IMR-90 (cell line): ENCODE results near the gene GPR62. TPM values are rescaled to one million over a fixed set of nuclear protein-coding genes. Genes with fewer than 3 reads are reported as not detected.

ENCODE experiments used
- ATAC-seq: fragments of 200-7000 bp; cut with Tn5 transposase; 2 replicates; pipeline ENCODE4 v1.9.1; 2020; ENCODE audit warnings: low read depth, mild to moderate bottlenecking, moderate library complexity
- BruUV-seq: library from RNA; stranded (reverse); fragments of 400-500 nt; replicated peaks from 2 replicates; lab custom pipeline; 2021; lab: Mats Ljungman, UMichigan
- CTCF ChIA-PET: fragments of 300-600 bp; formaldehyde crosslinking; extraction: SDS; loops from one replicate; lab custom pipeline; 2021; ENCODE audit warnings: antibody characterized with exemption; lab: Yijun Ruan, JAX
- POLR2A ChIA-PET: fragments of 300-600 bp; sonication (Branson Sonifier 250); formaldehyde crosslinking; loops from one replicate; lab custom pipeline; 2022; ENCODE audit warnings: antibody characterized with exemption; ENCODE audit not compliant: unreplicated experiment; lab: Charles Lee
- DNase-seq: peaks from one replicate; pipeline ENCODE4 v3.0.0; 2013
- H2AFZ ChIP-seq: replicated peaks from 2 replicates; pipeline ENCODE3; 2013; ENCODE audit warnings: low read length, mild to moderate bottlenecking; ENCODE audit not compliant: poor library complexity
- H2AK5ac ChIP-seq: 2 replicates; pipeline ENCODE4 v1.6.1; 2013; ENCODE audit warnings: low read depth, low read length, inconsistent platforms
- H2AK9ac ChIP-seq: replicated peaks from 2 replicates; pipeline ENCODE3; 2013; ENCODE audit warnings: mild to moderate bottlenecking, low read depth, low read length, moderate library complexity; ENCODE audit not compliant: poor library complexity
- H2BK120ac ChIP-seq: 2 replicates; pipeline ENCODE4 v1.6.1; 2013; ENCODE audit warnings: low read depth, low read length, inconsistent platforms
- H2BK15ac ChIP-seq: 3 replicates; pipeline ENCODE4 v1.6.1; 2013; ENCODE audit warnings: low read depth, low read length, inconsistent platforms
- H2BK20ac ChIP-seq: 2 replicates; pipeline ENCODE4 v1.6.1; 2013; ENCODE audit warnings: low read depth, mild to moderate bottlenecking, inconsistent platforms, low read length, moderate library complexity
- H2BK5ac ChIP-seq: 2 replicates; pipeline ENCODE4 v1.6.1; 2013; ENCODE audit warnings: mild to moderate bottlenecking, low read depth, low read length, inconsistent platforms; ENCODE audit not compliant: poor library complexity, severe bottlenecking
- H3K14ac ChIP-seq: replicated peaks from 2 replicates; pipeline ENCODE4 v1.6.1; 2013; ENCODE audit warnings: low read depth, low read length, inconsistent platforms
- H3K18ac ChIP-seq: 2 replicates; pipeline ENCODE4 v1.6.1; 2013; ENCODE audit warnings: low read depth, low read length, control low read depth
- H3K23ac ChIP-seq: 2 replicates; pipeline ENCODE4 v1.6.1; 2013; ENCODE audit warnings: low read depth, low read length, inconsistent platforms
- H3K27ac ChIP-seq: 2 replicates; pipeline ENCODE4 v1.5.1; 2013; ENCODE audit warnings: mild to moderate bottlenecking, control low read depth, low read length; ENCODE audit not compliant: insufficient read depth
- H3K27me3 ChIP-seq: 2 replicates; pipeline ENCODE4 v1.6.1; 2013; ENCODE audit warnings: low read length; ENCODE audit not compliant: control insufficient read depth, insufficient read depth
- H3K36me3 ChIP-seq: 2 replicates; pipeline ENCODE4 v1.6.1; 2013; ENCODE audit warnings: low read length, mixed read lengths; ENCODE audit not compliant: control insufficient read depth, insufficient read depth
- H3K4ac ChIP-seq: 2 replicates; pipeline ENCODE4 v1.6.1; 2013; ENCODE audit warnings: low read depth, low read length, inconsistent platforms
- H3K4me1 ChIP-seq: 2 replicates; pipeline ENCODE4 v1.6.1; 2013; ENCODE audit warnings: low read length, mixed read lengths; ENCODE audit not compliant: control insufficient read depth, insufficient read depth
- H3K4me2 ChIP-seq: 2 replicates; pipeline ENCODE4 v1.6.1; 2013; ENCODE audit warnings: low read depth, mild to moderate bottlenecking, control low read depth, low read length, moderate library complexity
- H3K4me3 ChIP-seq: 2 replicates; pipeline ENCODE4 v1.5.1; 2013; ENCODE audit warnings: low read depth, mild to moderate bottlenecking, control low read depth, low read length, moderate library complexity; ENCODE audit not compliant: insufficient read depth
- H3K56ac ChIP-seq: 2 replicates; pipeline ENCODE4 v1.6.1; 2013; ENCODE audit warnings: low read length, inconsistent platforms; ENCODE audit not compliant: insufficient read depth; ENCODE audit errors: extremely low read depth
- H3K79me1 ChIP-seq, 2 experiments: 2 replicates each; pipeline ENCODE4 v1.6.1; 2013; ENCODE audit warnings: low read length in 2 of 2, inconsistent platforms in 1 of 2, low read depth in 1 of 2
- H3K9ac ChIP-seq: 2 replicates; pipeline ENCODE4 v1.6.1; 2013; ENCODE audit warnings: low read depth, low read length, control low read depth
- H3K9me1 ChIP-seq: 2 replicates; pipeline ENCODE4 v1.6.1; 2013; ENCODE audit warnings: low read length, inconsistent platforms; ENCODE audit not compliant: insufficient read depth
- H3K9me3 ChIP-seq: 2 replicates; pipeline ENCODE4 v1.6.1; 2013; ENCODE audit warnings: low read length; ENCODE audit not compliant: control insufficient read depth, insufficient read depth
- H4K20me1 ChIP-seq: 2 replicates; pipeline ENCODE4 v1.6.1; 2013; ENCODE audit warnings: low read length, inconsistent platforms; ENCODE audit not compliant: insufficient read depth
- H4K5ac ChIP-seq: 2 replicates; pipeline ENCODE4 v1.6.1; 2013; ENCODE audit warnings: mild to moderate bottlenecking, low read depth, low read length, control low read depth
- H4K8ac ChIP-seq, 2 experiments: 2 replicates each; pipeline ENCODE4 v1.6.1; 2013; ENCODE audit warnings: low read depth in 2 of 2, low read length in 2 of 2, control low read depth in 1 of 2, inconsistent platforms in 1 of 2
- H4K91ac ChIP-seq: 2 replicates; pipeline ENCODE4 v1.6.1; 2013; ENCODE audit warnings: low read depth, low read length, inconsistent platforms; ENCODE audit not compliant: insufficient read depth
- BHLHE40 ChIP-seq: fragments of 150-350 bp; IDR thresholded peaks from 2 replicates; pipeline ENCODE4 v1.6.1; 2016; ENCODE audit warnings: mild to moderate bottlenecking, low read depth, low read length
- CEBPB ChIP-seq: IDR thresholded peaks from 2 replicates; pipeline ENCODE4 v1.6.1; 2012; ENCODE audit warnings: low read depth, low read length, improper control_type of control experiment
- CHD1 ChIP-seq: IDR thresholded peaks from 2 replicates; pipeline ENCODE4 v1.6.1; 2012; ENCODE audit warnings: low read depth, low read length, improper control_type of control experiment
- MAZ ChIP-seq: IDR thresholded peaks from 2 replicates; pipeline ENCODE4 v1.6.1; 2012; ENCODE audit warnings: low read depth, mild to moderate bottlenecking, low read length, improper control_type of control experiment, moderate library complexity, borderline replicate concordance
- MXI1 ChIP-seq: IDR thresholded peaks from 2 replicates; pipeline ENCODE4 v1.6.1; 2012; ENCODE audit warnings: low read depth, mild to moderate bottlenecking, low read length, moderate library complexity, borderline replicate concordance
- NFE2L2 ChIP-seq: fragments of 150-350 bp; IDR thresholded peaks from 2 replicates; pipeline ENCODE4 v1.6.1; 2016; ENCODE audit warnings: low read depth, mild to moderate bottlenecking, low read length
- RAD21 ChIP-seq: IDR thresholded peaks from 2 replicates; pipeline ENCODE4 v1.6.1; 2012; ENCODE audit warnings: low read length, improper control_type of control experiment
- RFX5 ChIP-seq: IDR thresholded peaks from 2 replicates; pipeline ENCODE4 v1.8.0; 2012; ENCODE audit warnings: low read depth, mild to moderate bottlenecking, low read length, moderate library complexity
- SMC3 ChIP-seq: fragments of 150-350 bp; IDR thresholded peaks from 2 replicates; pipeline ENCODE4 v1.6.1; 2016; ENCODE audit warnings: low read depth, mild to moderate bottlenecking, antibody characterized with exemption, low read length, moderate library complexity
- WGBS, 2 experiments: methylation state at CpG; one replicate each; pipeline versions ENCODE4 v1.1.5 to v1.1.7; 2013; ENCODE audit warnings: missing lambda C conversion rate in 2 of 2; ENCODE audit not compliant: insufficient read length in 1 of 2; ENCODE audit errors: extremely low coverage in 2 of 2; 5-methylcytosine and 5-hydroxymethylcytosine counted together
- dilution Hi-C: fragments of 300-500 bp; cut with HindIII; formaldehyde crosslinking; loops from one replicate; pipeline ENCODE4 v1.14.3; 2018; ENCODE audit warnings: low sequenced_read_pairs; ENCODE audit not compliant: unreplicated experiment
- in situ Hi-C: fragments of 300-500 bp; cut with MboI; formaldehyde crosslinking; loops from 3 replicates; pipeline ENCODE4 v1.14.3; 2019; ENCODE audit warnings: low sequenced_read_pairs, inconsistent platforms, mixed read lengths
- intact Hi-C: fragments of 100-400 bp; cut with micrococcal nuclease; formaldehyde crosslinking; loops from 2 replicates; pipeline ENCODE4 v1.10.0; 2022
- polyA plus RNA-seq, 3 experiments: library from polyadenylated mRNA; depleted of rRNA; stranded (reverse); fragments of >200 nt; gene quantifications; 2 replicates each; pipeline ENCODE4 v1.2.3, GENCODE V29; 2012; ENCODE audit warnings: low replicate concordance in 1 of 3
- total RNA-seq: library from RNA; depleted of rRNA; stranded (reverse); fragments of >200 nt; gene quantifications from 2 replicates; pipeline ENCODE4 v1.2.3, GENCODE V29; 2012
- TF ChIP-seq, protein P1 (sequence below): conservative IDR thresholded peaks from 2 replicates; pipeline ENCODE4 v1.5.1; 2012; ENCODE audit warnings: mild to moderate bottlenecking, low read depth, low read length, improper control_type of control experiment
- TF ChIP-seq, protein P2 (sequence below): fragments of 150-350 bp; IDR thresholded peaks from 2 replicates; pipeline ENCODE4 v1.6.1; 2016; ENCODE audit warnings: low read depth, mild to moderate bottlenecking, low read length, moderate library complexity, borderline replicate concordance

GPR62 gene
- total and polyA plus RNA-seq, 2 of the 4 experiments (the other 2 are of a cell fraction) = under 0.01 TPM; not detected in 1

- Histone ChIP-seq H3K9me3 (no peaks in the 10 kb centered on the region), H3K4ac (no peak overlapping the region), H4K91ac (no peak overlapping the region), H3K79me1 (peaks cover 5 to 16% of the 10 kb centered on the region in 2 experiments; a peak in 2 of 4 replicates), H4K5ac (no peak overlapping the region), H2AFZ (no peak overlapping the region), H4K8ac (no peak overlapping the region), H2BK20ac (no peak overlapping the region), H2AK5ac (no peak overlapping the region), H3K18ac (no peak overlapping the region), H2BK5ac (no peak overlapping the region), H3K4me1 (no peaks in the 10 kb centered on the region), H3K56ac (no peak overlapping the region), H2BK15ac (no peak overlapping the region), H3K4me2 (no peak overlapping the region), H3K27ac (no peak overlapping the region), H3K14ac (no peak overlapping the region), H3K23ac (no peak overlapping the region), H2BK120ac (no peak overlapping the region), H3K9me1 (no peaks in the 10 kb centered on the region), H3K4me3 (no peak overlapping the region), H3K36me3 (peaks cover 59% of the 10 kb centered on the region), H3K9ac (no peak overlapping the region), H3K27me3 (no peaks in the 10 kb centered on the region), H2AK9ac (peak overlapping the region; percentile 42), H4K20me1 (no peaks in the 10 kb centered on the region; the same call in 1 of the 2 replicates)
- ChIA-PET POLR2A (no interaction called here), CTCF (no interaction called here)
- intact Hi-C loops = no loop called here
- in situ Hi-C loops = loop anchor here (25.0 kb wide), 1 partner anchor 548 kb away; the partner anchor contains the start of genes MANF and RBM15B
- 90% methylated on average over 7 of the region's 28 CpGs; no CpG with 5 or more reads in 1 of the 2 experiments for WGBS, 2 experiments
- no peak for ATAC-seq
- DNase-seq = no peak
- BruUV-seq = no TSS peak
- dilution Hi-C loops = no loop called here
- TF ChIP-seq NFE2L2 (no peak), CHD1 (no peak), CEBPB (no peak), MAZ (no peak), SMC3 (no peak), RFX5 (no peak), MXI1 (no peak), BHLHE40 (no peak), RAD21 (no peak)
- TF ChIP-seq, protein P1, sequence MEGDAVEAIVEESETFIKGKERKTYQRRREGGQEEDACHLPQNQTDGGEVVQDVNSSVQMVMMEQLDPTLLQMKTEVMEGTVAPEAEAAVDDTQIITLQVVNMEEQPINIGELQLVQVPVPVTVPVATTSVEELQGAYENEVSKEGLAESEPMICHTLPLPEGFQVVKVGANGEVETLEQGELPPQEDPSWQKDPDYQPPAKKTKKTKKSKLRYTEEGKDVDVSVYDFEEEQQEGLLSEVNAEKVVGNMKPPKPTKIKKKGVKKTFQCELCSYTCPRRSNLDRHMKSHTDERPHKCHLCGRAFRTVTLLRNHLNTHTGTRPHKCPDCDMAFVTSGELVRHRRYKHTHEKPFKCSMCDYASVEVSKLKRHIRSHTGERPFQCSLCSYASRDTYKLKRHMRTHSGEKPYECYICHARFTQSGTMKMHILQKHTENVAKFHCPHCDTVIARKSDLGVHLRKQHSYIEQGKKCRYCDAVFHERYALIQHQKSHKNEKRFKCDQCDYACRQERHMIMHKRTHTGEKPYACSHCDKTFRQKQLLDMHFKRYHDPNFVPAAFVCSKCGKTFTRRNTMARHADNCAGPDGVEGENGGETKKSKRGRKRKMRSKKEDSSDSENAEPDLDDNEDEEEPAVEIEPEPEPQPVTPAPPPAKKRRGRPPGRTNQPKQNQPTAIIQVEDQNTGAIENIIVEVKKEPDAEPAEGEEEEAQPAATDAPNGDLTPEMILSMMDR = no peak
- TF ChIP-seq, protein P2, sequence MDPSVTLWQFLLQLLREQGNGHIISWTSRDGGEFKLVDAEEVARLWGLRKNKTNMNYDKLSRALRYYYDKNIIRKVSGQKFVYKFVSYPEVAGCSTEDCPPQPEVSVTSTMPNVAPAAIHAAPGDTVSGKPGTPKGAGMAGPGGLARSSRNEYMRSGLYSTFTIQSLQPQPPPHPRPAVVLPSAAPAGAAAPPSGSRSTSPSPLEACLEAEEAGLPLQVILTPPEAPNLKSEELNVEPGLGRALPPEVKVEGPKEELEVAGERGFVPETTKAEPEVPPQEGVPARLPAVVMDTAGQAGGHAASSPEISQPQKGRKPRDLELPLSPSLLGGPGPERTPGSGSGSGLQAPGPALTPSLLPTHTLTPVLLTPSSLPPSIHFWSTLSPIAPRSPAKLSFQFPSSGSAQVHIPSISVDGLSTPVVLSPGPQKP = no peak
Measured at GRCh38 chr3:51934991-51935885, 19.9 kb upstream of the GPR62 start.
